ENCODE results near the gene SH2D3A.

The SH2D3A gene

DNA sequence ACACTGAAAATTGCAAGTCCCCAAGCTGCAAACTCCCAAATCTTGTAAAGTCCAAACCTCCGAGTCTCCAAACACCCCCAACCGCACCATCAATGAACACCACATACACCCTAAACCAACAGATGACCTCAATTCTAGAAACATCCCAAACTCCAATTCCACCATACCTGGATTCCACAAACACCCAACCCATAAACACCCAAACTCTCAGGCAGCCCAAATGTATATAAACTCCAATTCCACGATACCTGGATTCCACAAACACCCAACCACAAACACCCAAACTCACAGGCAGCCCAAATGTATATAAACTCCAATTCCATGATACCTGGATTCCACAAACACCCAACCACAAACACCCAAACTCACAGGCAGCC is 47.3 kb downstream of the SH2D3A start:
- TF ChIP-seq, protein P1, sequence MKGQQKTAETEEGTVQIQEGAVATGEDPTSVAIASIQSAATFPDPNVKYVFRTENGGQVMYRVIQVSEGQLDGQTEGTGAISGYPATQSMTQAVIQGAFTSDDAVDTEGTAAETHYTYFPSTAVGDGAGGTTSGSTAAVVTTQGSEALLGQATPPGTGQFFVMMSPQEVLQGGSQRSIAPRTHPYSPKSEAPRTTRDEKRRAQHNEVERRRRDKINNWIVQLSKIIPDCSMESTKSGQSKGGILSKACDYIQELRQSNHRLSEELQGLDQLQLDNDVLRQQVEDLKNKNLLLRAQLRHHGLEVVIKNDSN (IDR thresholded peaks at IDR 0.05), result no peak
- TF ChIP-seq, protein P2, sequence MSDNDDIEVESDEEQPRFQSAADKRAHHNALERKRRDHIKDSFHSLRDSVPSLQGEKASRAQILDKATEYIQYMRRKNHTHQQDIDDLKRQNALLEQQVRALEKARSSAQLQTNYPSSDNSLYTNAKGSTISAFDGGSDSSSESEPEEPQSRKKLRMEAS (IDR thresholded peaks at IDR 0.05), result no peak
- no peak for TF ChIP-seq CEBPB (IDR thresholded peaks at IDR 0.05)
- TF ChIP-seq EP300 (IDR thresholded peaks at IDR 0.05; ENCODE audit: borderline replicate concordance), result no peak
- TF ChIP-seq RAD21 (IDR thresholded peaks at IDR 0.05; ENCODE audit: low read depth), result no peak
- TF ChIP-seq TCF12 (IDR thresholded peaks at IDR 0.05; ENCODE audit: low read depth), result no peak
- no peak for TF ChIP-seq TAF1 (IDR thresholded peaks at IDR 0.05; ENCODE audit: low read depth)
- TF ChIP-seq EGR1 (IDR thresholded peaks at IDR 0.05), result no peak
- no peak for TF ChIP-seq ZBTB7A (IDR thresholded peaks at IDR 0.05; ENCODE audit: low read depth)
- TF ChIP-seq TEAD4 (IDR thresholded peaks at IDR 0.05), result no peak
- no peak for TF ChIP-seq NFIC (IDR thresholded peaks at IDR 0.05)
- TF ChIP-seq FOXM1 (IDR thresholded peaks at IDR 0.05; ENCODE audit: borderline replicate concordance, low read depth), result no peak
- TF ChIP-seq YY1 (IDR thresholded peaks at IDR 0.05; ENCODE audit: low read depth), result no peak
- TF ChIP-seq, protein P3, sequence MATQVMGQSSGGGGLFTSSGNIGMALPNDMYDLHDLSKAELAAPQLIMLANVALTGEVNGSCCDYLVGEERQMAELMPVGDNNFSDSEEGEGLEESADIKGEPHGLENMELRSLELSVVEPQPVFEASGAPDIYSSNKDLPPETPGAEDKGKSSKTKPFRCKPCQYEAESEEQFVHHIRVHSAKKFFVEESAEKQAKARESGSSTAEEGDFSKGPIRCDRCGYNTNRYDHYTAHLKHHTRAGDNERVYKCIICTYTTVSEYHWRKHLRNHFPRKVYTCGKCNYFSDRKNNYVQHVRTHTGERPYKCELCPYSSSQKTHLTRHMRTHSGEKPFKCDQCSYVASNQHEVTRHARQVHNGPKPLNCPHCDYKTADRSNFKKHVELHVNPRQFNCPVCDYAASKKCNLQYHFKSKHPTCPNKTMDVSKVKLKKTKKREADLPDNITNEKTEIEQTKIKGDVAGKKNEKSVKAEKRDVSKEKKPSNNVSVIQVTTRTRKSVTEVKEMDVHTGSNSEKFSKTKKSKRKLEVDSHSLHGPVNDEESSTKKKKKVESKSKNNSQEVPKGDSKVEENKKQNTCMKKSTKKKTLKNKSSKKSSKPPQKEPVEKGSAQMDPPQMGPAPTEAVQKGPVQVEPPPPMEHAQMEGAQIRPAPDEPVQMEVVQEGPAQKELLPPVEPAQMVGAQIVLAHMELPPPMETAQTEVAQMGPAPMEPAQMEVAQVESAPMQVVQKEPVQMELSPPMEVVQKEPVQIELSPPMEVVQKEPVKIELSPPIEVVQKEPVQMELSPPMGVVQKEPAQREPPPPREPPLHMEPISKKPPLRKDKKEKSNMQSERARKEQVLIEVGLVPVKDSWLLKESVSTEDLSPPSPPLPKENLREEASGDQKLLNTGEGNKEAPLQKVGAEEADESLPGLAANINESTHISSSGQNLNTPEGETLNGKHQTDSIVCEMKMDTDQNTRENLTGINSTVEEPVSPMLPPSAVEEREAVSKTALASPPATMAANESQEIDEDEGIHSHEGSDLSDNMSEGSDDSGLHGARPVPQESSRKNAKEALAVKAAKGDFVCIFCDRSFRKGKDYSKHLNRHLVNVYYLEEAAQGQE (IDR thresholded peaks at IDR 0.05; ENCODE audit: low read depth), result no peak
- no peak for TF ChIP-seq CREB1 (IDR thresholded peaks at IDR 0.05; ENCODE audit: low read depth)

DNA sequence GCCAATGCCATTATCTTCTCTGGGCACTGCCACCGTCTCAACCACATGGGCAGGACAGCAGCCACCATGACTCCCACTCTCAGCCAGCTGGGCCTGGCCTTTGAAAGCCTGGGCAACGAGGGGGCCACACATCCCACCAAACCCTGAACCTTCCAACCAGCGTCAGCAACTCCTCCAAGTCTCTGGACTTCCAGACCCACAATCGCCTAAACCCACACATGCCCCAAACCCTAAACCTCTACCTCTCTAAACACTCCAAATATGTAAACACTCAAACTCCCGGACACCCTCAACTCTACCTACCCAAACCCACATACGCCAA is 47.7 kb downstream of the SH2D3A start:
- TF ChIP-seq EGR1 (IDR thresholded peaks at IDR 0.05) (no peak), TAF1 (IDR thresholded peaks at IDR 0.05; ENCODE audit: low read depth) (no peak), ZBTB7A (IDR thresholded peaks at IDR 0.05; ENCODE audit: low read depth) (no peak), CEBPB (IDR thresholded peaks at IDR 0.05) (no peak), CREB1 (IDR thresholded peaks at IDR 0.05; ENCODE audit: low read depth) (no peak), TCF12 (IDR thresholded peaks at IDR 0.05; ENCODE audit: low read depth) (no peak), NFIC (IDR thresholded peaks at IDR 0.05) (no peak), EP300 (IDR thresholded peaks at IDR 0.05; ENCODE audit: borderline replicate concordance) (no peak), YY1 (IDR thresholded peaks at IDR 0.05; ENCODE audit: low read depth) (no peak), FOXM1 (IDR thresholded peaks at IDR 0.05; ENCODE audit: borderline replicate concordance, low read depth) (no peak)
- TF ChIP-seq, protein P1 (IDR thresholded peaks at IDR 0.05), result no peak

DNA sequence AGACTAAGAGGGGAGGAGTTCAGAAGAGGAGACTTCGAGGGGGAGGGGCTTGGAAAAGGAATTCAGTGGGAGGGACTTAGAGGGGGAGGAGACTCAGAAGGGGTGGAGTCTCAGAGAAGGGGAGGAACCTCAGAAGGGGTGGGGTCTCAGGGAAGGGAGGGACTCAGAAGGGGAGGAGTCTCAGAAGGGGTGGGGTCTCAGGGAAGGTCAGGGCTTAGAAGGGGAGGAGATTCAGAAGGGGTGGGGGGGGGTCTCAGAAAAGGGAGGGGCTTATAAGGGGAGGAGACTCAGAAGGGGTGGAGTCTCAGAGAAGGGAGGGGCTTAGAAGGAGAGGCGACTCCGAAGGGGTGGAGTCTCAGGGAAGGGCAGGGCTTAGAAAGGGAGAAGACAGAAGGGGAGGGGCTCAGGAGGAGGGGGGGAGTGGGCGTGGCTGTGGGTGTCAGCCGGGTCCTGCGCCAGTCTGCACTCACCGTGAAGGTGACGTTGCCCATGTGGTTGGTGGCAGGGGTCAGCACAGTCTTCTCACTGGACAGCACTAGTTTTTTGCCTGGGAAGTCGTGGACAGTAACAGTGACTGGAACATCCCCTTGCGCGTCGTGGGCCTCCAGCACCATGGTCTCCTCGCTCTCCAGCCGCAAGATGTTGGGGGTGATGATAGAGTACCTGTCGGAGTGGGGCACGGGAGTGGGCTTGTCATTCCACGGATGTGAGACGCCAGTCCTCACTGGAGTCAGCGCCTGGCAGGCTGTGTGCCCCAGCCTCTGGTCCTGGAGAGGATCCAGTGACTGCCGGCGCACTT is 48.3 kb downstream of the SH2D3A start:
- TF ChIP-seq, protein P1 (IDR thresholded peaks at IDR 0.05), result no peak
- no peak for TF ChIP-seq EP300 (IDR thresholded peaks at IDR 0.05; ENCODE audit: borderline replicate concordance)
- TF ChIP-seq, protein P2 (IDR thresholded peaks at IDR 0.05), result 0 out of 2 replicates have a peak, but pooled peaks have one; percentile 13
- no peak for TF ChIP-seq NFIC (IDR thresholded peaks at IDR 0.05)
- TF ChIP-seq CREB1 (IDR thresholded peaks at IDR 0.05; ENCODE audit: low read depth), result no peak
- TF ChIP-seq TEAD4 (IDR thresholded peaks at IDR 0.05), result no peak
- no peak for TF ChIP-seq TCF12 (IDR thresholded peaks at IDR 0.05; ENCODE audit: low read depth)

DNA sequence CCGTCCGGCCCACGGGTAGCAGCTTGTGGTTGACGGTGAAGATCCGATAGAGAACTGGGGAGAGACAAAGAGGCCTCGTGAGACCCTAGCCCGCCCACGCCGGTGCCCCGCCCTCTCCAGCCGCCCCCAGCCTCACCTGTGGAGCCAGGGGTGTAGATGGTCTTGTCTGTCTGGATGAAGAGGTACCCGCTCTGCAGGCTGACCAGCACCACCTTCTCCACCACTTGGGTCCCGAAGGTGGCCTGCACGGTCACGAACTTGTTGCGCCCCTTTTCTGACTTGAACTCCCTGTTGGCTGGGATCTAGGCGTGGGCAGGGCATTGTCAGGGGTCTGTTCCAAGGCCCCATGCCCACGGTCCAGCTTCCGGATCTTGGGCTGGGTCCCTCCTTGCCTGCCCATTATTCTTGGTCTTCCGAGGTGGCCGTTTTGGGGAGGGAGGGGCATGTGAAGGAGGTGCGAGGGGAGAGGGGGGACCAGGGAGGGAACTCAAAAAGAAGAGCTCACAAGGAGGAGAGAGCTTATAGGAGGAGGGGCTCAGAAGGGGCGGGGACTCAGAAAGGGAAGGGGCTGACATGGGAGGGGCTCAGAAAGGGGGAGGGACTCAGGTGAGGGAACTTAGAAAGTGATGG is 49.0 kb downstream of the SH2D3A start:
- no peak for TF ChIP-seq ZBTB7A (IDR thresholded peaks at IDR 0.05; ENCODE audit: low read depth)
- no peak for TF ChIP-seq TEAD4 (IDR thresholded peaks at IDR 0.05)
- TF ChIP-seq YY1 (IDR thresholded peaks at IDR 0.05; ENCODE audit: low read depth), result no peak
- TF ChIP-seq CREB1 (IDR thresholded peaks at IDR 0.05; ENCODE audit: low read depth), result no peak
- no peak for TF ChIP-seq TAF1 (IDR thresholded peaks at IDR 0.05; ENCODE audit: low read depth)
- TF ChIP-seq, protein P3 (IDR thresholded peaks at IDR 0.05; ENCODE audit: low read depth), result no peak
- no peak for TF ChIP-seq EGR1 (IDR thresholded peaks at IDR 0.05)

DNA sequence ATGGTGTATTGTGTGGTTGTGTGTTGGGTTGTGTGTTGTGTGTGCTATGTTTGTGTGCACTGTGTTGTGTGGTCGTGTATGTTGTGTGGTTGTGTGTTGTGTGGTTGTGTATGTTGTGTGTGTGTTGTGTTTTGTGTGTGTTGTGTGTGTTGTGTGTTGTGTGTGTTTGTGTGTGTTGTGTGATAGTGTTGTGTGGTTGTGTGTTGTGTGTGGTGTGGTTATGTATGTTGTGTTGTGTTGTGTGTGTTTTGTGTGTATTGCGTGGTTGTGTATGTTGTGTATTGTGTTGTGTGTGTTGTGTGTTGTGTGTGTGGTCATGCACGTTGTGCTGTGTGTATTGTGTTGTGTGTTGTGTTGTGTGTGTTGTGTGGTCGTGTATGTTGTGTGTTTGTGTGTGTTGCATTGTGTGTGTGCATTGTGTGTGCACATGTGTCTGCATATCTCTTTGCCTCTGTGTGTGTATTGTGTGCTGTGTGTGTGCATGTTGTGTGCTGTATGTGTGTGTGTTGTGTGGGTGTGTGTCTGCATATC is 49.7 kb downstream of the SH2D3A start:
- TF ChIP-seq EGR1 (IDR thresholded peaks at IDR 0.05) (no peak), CREB1 (IDR thresholded peaks at IDR 0.05; ENCODE audit: low read depth) (no peak), YY1 (IDR thresholded peaks at IDR 0.05; ENCODE audit: low read depth) (no peak), NFIC (IDR thresholded peaks at IDR 0.05) (no peak), TAF1 (IDR thresholded peaks at IDR 0.05; ENCODE audit: low read depth) (no peak), EP300 (IDR thresholded peaks at IDR 0.05; ENCODE audit: borderline replicate concordance) (no peak), TCF12 (IDR thresholded peaks at IDR 0.05; ENCODE audit: low read depth) (no peak), CEBPB (IDR thresholded peaks at IDR 0.05) (no peak), ZBTB7A (IDR thresholded peaks at IDR 0.05; ENCODE audit: low read depth) (no peak), FOXM1 (IDR thresholded peaks at IDR 0.05; ENCODE audit: borderline replicate concordance, low read depth) (no peak), RAD21 (IDR thresholded peaks at IDR 0.05; ENCODE audit: low read depth) (no peak), TEAD4 (IDR thresholded peaks at IDR 0.05) (no peak)
- TF ChIP-seq, protein P3 (IDR thresholded peaks at IDR 0.05; ENCODE audit: low read depth), result no peak
- TF ChIP-seq, protein P2 (IDR thresholded peaks at IDR 0.05), result no peak
- TF ChIP-seq, protein P1 (IDR thresholded peaks at IDR 0.05), result no peak

Measured in Ishikawa (cell line).